GM21367 (cell line): ENCODE data around the gene ELANE.
"Not testable (repeated sequence)": the region's sequence is repeated elsewhere in the genome, so short reads cannot be mapped to it uniquely, and the experiment has no call there.

Experiments
- ATAC-seq: cut with Tn5 transposase; IDR thresholded peaks from one replicate; pipeline ENCODE4 v1.9.1; 2021; ENCODE audit not compliant: unreplicated experiment

ELANE gene

DNA sequence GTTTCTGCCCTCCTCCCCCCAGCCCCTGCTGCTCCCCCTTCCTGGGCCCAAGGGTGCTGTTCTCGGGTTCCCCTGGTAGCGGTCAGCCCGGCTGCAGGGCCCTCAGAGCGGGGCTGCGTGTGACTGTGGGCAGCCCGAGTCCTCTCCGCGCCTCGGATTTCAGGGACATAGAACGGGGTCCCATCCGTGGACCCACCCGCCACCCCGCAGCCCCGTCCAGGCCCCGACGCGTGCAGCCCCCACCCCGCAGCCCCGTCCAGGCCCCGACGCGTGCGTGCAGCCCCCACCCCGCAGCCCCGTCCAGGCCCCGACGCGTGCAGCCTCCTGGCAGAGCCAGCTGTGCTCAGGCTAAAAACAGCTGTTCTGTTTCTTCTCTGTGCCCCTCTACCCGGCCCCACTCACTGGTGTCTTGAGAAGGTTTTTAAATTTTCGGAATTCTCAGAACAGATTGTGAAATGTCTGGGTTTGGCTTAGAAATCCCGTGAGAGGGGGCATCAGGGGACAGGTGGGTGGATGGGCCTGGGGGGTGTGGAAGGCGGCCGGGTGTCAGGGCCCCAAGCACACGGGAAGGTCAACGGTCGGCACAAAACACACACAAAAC lies 16.8 kb upstream of the ELANE start:
- no peak for ATAC-seq

DNA sequence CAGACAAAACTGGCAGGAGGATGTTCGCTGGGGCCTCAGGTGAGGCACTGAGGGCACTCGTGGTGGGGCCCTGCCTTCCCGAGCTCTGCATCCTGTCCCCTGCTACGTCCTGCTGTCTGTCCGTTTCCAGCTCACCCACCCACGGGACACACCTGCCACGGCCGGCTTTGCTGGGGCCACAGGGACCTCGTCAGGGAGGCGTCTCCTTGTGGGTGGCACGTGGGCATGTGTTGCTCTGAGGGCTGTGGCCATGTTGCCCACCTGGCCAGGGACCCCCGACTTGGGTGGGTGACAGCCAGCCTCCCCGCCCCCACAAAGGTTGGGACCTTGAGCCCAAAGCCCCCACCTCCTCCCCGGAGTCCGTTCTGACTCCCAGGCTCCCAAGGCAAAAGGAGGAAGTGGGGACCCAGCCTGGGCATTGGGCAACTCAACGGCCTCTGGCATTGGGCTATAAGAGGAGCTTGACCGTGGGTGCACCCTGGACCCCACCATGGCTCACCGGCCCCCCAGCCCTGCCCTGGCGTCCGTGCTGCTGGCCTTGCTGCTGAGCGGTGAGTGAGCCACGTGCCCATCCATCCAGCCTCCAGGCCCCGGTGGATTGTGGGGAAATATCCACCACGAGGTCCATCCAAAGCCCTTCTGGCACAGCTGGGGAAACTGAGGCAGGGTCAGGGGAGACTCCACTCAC lies 11.4 kb upstream of the ELANE start, which contains the start of gene PRTN3:
PRTN3 (plus strand) TSS at position 481 of the 688 bp plus-strand sequence; CDS start at position 491, 10 bp downstream.
- no peak for ATAC-seq

DNA sequence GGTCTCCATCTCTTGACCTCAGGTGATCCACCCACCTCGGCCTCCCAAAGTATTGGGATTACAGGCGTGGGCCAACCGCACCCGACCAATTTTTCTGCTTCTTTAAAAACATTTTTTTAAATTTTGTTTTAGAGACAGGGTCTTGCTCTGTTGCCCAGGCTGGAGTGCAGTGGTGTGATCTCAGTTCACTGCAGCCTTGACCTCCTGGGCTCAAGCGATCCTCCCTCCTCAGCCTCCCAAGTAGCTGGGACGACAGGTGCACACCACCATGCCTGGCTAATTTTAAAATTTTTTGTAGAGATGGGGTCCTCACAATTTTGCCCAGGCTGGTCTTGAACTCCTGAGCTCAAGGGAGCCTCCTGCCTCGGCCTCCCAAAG lies 9.3 kb upstream of the ELANE start:
- not testable (repeated sequence) for ATAC-seq

DNA sequence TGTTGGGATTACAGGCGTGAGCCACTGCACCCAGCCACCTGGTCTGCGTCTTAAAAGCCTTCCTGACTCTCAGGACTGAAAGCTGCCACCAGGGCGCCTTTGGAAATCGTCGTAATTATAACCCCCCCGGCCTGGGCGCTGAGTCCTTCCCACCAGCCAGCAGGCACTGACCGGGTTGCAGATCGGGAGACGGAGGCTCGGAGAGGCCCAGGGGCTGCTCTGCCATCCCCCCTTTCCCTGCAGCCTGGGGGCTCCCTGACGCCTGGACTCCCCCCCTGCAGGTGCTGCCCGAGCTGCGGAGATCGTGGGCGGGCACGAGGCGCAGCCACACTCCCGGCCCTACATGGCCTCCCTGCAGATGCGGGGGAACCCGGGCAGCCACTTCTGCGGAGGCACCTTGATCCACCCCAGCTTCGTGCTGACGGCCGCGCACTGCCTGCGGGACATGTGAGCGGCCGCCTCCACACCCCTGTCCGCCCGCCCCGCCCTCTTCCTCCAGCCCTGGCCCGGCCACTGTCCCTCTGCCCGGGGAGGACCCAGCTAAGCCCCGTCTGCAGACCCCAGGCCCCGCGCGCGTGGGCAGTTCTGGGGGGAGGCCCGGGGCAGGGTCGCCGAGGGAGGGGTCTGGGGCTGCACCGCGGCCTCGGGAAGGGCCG lies 8.8 kb upstream of the ELANE start:
- no peak for ATAC-seq

DNA sequence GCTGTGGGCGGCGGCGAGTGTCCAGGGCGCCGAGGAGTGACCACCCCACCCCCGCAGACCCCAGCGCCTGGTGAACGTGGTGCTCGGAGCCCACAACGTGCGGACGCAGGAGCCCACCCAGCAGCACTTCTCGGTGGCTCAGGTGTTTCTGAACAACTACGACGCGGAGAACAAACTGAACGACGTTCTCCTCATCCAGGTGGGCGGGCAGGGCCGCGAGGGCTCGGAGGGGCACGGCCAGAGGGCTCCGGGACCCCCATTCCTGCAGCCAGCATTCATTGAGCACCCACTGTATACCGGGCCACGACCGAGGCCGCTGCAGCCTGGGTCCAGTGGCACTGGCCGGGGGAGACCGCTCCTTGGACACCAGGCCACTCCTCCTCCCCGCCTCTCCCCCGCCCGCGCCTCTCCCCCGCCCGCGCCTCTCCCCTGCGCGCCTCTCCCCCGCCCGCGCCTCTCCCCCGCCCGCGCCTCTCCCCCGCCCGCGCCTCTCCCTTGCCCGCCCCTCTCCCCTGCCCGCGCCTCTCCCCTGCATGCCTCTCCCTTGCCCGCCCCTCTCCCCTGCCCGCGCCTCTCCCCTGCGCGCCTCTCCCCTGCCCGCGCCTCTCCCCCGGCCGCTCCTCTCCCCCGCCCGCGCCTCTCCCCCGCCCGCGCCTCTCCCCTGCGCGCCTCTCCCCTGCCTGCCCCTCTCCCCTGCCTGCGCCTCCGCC lies 8.1 kb upstream of the ELANE start:
- no peak for ATAC-seq

DNA sequence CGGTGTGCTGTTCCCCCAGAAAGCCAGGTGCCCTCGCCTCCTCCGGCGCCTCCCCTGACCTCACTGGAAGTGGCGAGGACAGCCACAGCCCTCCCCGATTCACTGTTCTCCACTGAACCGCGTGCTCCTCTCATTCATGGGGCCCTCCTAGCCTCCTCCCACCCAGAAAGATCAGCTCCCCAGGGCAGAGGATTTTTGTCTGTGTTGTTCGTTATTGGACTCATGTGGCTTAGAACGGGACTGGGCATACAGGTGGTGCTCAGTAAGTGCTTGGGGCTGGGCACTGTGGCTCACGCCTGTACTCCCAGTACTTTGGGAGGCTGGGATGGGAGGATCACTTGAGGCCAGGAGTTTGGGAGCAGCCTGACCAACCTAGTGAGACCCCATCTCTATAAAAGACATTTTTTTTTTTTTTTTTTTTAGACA lies 7.5 kb upstream of the ELANE start:
- ATAC-seq = no peak

DNA sequence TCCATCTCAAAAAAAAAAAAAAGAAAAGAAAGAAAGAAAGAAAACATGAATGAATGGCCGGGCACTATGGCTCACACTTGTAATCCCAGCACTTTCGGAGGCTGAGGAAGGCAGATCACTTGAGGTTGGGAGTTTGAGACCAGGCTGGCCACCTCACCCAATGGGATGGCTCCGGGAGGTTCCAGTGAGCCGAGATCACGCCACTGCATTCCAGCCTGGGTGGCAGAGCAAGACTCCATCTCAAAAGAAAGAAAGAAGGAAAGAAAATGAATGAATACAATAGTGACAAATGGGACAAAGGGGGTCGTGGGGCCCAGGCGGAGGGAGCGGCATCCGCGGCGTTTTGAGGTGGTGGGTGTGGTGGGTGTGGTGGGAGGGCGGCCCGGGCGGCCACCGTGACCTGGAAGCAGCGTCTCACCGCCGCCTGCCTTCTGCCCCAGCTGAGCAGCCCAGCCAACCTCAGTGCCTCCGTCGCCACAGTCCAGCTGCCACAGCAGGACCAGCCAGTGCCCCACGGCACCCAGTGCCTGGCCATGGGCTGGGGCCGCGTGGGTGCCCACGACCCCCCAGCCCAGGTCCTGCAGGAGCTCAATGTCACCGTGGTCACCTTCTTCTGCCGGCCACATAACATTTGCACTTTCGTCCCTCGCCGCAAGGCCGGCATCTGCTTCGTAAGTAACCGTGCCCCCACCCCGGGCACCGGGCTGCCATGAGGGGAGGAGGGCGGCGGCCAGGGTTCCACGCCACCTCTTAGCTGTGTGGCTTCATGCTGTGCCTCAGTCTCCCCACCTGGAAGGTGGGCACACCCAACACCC lies 6.2 kb upstream of the ELANE start:
- no peak for ATAC-seq

DNA sequence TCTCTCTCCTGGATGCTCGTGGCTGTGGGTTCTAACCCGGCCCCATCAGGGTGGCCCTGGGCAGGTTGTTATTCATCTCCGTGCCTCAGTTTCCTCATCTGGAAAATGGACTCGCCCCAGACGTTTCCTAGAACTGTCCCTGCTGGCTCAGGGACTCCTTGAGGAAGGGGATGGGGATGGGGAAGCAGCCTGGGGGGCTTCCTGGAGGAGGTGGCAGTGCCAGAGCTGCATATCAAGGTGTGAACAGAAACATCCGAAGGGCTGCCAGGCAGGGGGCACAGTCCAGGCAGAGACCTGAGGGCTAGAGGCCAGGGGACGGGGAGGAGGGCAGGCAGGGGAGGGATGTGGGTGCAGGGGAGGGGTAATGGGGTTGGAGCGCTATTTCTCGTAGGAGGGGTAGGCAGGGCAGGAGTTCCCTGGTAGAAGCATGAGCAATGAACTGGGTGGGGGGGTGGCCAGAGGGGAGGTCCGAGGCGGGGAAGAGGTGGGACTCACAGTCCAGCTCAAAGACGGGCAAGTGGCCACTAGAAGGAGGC lies 3.6 kb upstream of the ELANE start:
- no peak for ATAC-seq

DNA sequence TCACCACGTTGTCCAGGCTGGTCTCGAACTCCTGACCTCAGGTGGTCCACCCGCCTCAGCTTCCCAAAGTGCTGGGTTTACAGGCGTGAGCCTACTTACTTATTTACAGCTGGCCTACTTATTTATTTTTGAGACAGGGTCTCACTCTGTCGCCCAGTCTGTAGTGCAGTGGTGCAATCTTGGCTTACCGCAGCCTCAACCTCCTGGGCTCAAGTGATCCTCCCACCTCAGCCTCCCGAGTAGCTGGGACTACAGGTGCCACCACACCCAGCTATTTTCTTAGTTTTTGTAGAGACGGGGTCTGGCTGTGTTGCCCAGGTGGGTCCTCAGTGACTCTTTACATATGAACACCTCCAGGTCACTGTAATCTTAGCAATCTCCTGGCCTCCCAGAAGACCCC lies 2.9 kb upstream of the ELANE start:
- ATAC-seq = not testable (repeated sequence)

DNA sequence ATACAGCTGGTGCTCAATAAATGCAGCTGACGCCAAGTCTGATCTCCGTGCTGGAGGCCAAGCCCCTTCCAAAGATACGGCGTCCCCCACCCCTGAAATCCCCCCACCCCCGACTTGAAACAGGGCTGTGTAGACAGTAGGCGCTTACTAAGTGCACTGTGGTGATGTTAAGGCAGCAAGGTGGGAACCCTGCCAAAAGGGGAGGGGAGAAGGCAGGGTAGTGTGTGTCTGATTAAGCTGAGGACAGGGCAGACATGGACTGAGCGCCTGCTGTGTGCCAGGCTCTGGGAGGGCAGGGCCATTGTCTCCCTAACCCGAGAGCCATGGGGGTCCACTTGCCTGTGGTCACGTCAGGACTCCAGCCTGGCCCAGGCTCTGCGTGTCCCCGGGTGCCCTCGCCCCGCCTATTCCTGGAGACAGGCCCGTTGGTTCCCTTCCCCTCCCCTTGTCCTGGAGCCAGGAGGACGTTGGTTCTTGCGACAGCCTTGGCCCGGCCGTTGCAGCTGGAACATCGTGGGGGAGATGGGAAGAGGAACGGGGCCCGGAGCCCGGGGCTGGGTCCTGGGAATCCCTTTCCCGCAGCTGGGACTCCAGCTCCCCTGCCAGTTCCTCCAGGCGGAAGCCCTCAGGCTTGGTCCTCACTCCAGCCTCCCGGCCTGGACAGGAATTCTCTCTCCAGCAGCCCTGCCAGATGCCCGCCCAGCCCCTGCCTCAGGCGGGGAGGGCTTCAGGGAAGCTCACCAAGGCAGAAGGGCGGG lies 1.7 kb upstream of the ELANE start:
- ATAC-seq = no peak

DNA sequence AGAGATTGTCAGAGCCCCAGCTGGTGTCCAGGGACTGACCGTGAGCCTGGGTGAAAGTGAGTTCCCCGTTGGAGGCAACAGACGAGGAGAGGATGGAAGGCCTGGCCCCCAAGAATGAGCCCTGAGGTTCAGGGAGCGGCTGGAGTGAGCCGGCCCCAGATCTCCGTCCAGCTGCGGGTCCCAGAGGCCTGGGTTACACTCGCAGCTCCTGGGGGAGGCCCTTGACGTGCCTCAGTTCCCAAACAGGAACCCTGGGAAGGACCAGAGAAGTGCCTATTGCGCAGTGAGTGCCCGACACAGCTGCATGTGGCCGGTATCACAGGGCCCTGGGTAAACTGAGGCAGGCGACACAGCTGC lies 1.1 kb upstream of the ELANE start:
- ATAC-seq = no peak

DNA sequence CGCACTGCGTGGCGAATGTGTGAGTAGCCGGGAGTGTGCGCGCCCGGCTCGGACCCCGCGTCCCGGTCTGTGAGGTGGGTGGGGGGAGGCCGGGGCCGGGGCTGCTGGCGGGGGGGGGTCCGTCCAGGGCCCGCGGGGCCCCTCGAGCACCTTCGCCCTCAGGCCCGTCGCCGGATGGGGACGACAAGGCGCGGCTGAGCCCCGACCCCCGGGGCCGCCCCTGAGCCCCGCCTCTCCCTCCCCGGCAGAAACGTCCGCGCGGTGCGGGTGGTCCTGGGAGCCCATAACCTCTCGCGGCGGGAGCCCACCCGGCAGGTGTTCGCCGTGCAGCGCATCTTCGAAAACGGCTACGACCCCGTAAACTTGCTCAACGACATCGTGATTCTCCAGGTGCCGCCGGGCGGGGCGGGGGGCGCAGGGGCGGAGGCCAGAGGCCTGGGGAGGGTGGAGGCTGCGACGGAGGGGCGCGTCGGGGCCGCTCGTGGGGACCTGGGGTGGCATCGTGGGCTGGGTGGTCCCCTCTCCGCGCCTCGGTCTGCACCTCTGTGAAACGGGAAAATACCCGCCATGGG lies 997 bp downstream of the ELANE start:
- no peak for ATAC-seq

DNA sequence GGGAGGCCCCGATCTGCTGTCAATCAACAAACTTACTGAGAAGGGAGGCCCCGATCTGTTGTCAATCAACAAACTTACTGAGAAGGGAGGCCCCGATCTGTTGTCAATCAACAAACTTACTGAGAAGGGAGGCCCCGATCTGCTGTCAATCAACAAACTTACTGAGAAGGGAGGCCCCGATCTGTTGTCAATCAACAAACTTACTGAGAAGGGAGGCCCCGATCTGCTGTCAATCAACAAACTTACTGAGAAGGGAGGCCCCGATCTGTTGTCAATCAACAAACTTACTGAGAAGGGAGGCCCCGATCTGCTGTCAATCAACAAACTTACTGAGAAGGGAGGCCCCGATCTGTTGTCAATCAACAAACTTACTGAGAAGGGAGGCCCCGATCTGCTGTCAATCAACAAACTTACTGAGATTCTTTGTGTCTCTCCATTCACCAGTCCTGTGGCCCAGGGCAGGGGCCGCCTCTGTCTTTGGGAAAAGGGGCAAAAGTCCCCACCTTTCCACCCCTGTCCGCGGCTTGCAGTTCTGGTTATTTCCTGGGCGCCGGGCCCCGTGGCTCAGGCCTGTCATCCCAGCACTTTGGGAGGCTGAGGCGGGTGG lies 1.6 kb downstream of the ELANE start:
- not testable (repeated sequence) for ATAC-seq

DNA sequence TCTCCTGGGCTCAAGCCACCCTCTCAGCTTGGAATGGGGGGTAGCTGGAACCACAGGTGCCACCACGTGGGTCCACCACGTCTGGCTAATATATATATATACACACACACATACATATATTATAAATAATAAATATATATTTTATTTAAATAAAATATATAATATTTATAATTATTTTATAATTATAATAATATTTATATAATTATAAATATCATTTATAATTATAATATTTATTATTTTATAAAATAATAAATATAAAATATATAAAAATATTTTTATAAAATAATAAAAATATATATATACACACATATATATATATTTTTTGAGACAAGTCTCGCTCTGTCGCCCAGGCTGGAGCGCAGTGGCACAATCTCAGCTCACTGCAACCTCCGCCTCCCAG lies 2.4 kb downstream of the ELANE start:
- no peak for ATAC-seq

DNA sequence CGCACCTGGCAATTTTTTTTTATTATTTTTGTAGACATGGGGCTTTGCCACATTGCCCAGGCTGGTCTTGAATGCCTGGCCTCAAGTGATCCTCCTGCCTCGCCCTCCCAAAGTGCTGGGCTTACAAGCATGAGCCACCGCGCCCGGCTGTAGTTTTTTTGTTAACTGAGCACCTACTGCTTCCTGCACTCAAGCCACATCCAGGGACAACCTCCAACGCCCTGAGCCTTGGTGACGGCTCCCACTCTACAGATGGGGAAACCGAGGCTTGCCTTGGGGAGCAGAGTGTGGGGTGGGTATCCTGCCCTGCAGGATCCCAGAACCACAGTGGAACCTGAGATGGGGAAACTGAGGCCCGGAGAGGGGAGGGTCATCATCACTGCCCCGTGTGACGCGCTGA lies 3.0 kb downstream of the ELANE start:
- ATAC-seq = no peak

DNA sequence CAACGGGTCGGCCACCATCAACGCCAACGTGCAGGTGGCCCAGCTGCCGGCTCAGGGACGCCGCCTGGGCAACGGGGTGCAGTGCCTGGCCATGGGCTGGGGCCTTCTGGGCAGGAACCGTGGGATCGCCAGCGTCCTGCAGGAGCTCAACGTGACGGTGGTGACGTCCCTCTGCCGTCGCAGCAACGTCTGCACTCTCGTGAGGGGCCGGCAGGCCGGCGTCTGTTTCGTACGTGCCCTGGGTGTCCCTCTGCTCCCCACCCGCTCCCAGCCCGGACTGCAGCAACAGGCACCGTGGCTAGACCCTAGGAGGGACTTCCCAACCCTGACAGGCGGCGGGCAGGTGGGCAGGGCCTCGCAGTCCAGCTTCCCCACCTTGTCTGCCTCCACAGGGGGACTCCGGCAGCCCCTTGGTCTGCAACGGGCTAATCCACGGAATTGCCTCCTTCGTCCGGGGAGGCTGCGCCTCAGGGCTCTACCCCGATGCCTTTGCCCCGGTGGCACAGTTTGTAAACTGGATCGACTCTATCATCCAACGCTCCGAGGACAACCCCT lies 3.5 kb downstream of the ELANE start:
- ATAC-seq = no peak

DNA sequence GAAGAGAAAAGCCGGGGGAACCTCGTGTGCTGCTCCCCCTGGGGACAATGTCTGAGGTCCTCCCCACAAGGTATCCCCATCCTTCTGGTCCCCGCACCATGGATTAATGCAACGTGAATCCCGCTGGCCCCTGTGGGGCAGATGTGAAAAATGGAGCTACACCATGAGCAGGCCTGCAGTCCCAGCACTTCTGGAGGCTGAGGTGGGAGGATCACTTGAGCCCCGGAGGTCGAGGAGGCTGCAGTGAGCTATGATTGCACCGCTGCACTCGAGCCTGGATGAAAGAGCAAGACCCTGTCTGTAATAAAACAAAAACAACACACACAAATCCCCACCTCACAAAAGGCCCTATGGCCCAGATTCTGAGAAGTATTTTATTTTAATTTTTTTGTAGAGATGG lies 6.2 kb downstream of the ELANE start:
- ATAC-seq = no peak

DNA sequence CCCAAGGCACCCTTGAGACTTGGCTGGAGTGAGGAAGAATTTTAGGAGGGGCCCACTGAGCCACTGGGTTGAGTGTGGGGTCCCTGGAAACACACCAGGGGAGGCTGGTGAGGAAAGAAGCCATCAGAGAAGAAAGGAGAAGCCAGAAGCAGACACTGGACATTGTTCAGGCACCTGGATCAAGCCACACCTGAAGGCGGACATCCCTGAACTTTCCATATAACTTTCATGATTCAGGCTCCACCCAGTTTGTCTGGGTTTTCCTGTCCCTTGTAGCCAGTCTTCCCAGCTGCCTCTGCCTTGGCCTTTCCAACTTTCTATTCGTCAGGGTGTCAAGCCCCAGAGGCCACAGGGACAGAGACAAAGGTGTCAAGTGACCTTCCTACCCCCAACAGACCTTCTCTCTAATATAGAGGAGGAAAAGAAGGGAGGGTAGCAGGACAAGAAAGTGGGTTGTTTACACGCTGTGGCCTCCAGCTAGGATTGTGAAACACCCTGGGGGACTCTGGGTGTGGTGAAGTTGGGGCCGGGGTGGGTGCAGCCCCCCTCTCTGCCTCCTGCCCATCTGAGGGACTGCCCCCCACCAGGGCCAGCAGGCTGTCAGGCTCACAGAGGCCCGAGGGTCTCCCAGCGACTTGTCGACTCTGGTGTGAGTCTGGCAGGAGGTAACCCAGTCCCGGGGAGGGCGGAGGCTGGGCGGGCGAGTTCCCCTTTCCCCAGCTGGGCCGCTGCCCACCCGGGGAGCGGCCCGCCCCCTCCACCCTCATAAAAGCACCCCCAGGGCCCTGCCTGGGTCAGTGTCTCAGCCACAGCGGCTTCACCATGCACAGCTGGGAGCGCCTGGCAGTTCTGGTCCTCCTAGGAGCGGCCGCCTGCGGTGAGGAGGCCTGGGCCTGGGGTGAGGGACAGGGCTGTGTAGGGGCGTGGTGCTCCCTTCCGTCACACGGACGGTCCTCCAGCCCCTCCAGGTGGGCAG lies 7.1 kb downstream of the ELANE start, which contains the start of gene CFD:
CFD (plus strand) TSS at position 797 of the 976 bp plus-strand sequence; CDS start at position 823, 26 bp downstream.
- ATAC-seq = no peak
